HepG2 (cell line): ENCODE results near the gene TXN. TPM values are rescaled to one million over a fixed set of nuclear protein-coding genes. Genes with fewer than 3 reads are reported as not detected.
A peak's percentile ranks its signal among the peaks of the same experiment; 100 is the strongest.

Source experiments
- ATAC-seq: fragments of 200-7000 bp; cut with Tn5 transposase; 3 replicates; pipeline ENCODE4 v1.9.1; 2020; ENCODE audit warnings: mild to moderate bottlenecking, moderate library complexity
- BruUV-seq: library from RNA; stranded (reverse); fragments of 400-500 nt; replicated peaks from 2 replicates; lab custom pipeline; 2021; lab: Mats Ljungman, UMichigan
- CTCF ChIA-PET: fragments of 300-600 bp; formaldehyde crosslinking; extraction: SDS; loops from one replicate; lab custom pipeline; 2021; ENCODE audit warnings: low total read pairs, inconsistent platforms, low intra/inter-chr PET ratio; lab: Yijun Ruan, JAX
- POLR2A ChIA-PET: fragments of 350-600 bp; sonication (Branson Sonifier 250); formaldehyde crosslinking; loops from one replicate; lab custom pipeline; 2020; ENCODE audit warnings: antibody characterized with exemption, inconsistent platforms; lab: Yijun Ruan, JAX
- DNase-seq: peaks from one replicate; pipeline ENCODE4 v3.0.0-alpha.2; 2015; ENCODE audit warnings: low spot score
- FAIRE-seq: peaks from 3 replicates; lab custom pipeline; 2011; peaks lifted over from hg19 to GRCh38; lab: Jason Lieb, UNC
- H2AFZ ChIP-seq: one replicate; pipeline ENCODE4 v1.6.1; 2011; ENCODE audit warnings: low read length, inconsistent platforms
- H3K27ac ChIP-seq: fragments of 300-600 bp; 3 replicates; pipeline ENCODE4 v1.8.0; 2011; ENCODE audit warnings: mixed run types, mild to moderate bottlenecking, mixed read lengths, low read length, inconsistent platforms; ENCODE audit not compliant: insufficient read depth; ENCODE audit errors: extremely low read length
- H3K27me3 ChIP-seq, 2 experiments: fragments of 200-600 bp in 1 of 2; 2 replicates in 1 of 2; 3 replicates in 1 of 2; pipeline versions ENCODE4 v1.6.0 to v1.8.0; 2011; ENCODE audit warnings: low read length in 2 of 2, mild to moderate bottlenecking in 2 of 2, moderate library complexity in 2 of 2, inconsistent platforms in 1 of 2; ENCODE audit not compliant: insufficient read depth in 2 of 2, control insufficient read depth in 1 of 2
- H3K36me3 ChIP-seq, 2 experiments: fragments of 200-600 bp in 1 of 2; replicated peaks in 1 of 2; 2 replicates in 1 of 2; 3 replicates in 1 of 2; pipeline versions ENCODE4 v1.5.1 to v1.8.0; 2011; ENCODE audit warnings: low read length in 2 of 2, inconsistent platforms in 1 of 2; ENCODE audit not compliant: insufficient read depth in 2 of 2, control insufficient read depth in 1 of 2
- H3K4me1 ChIP-seq: 2 replicates; pipeline ENCODE4 v1.5.1; 2012; ENCODE audit warnings: low read length, inconsistent platforms; ENCODE audit not compliant: insufficient read depth
- H3K4me2 ChIP-seq: 2 replicates; pipeline ENCODE4 v1.6.0; 2011; ENCODE audit warnings: low read depth, low read length, inconsistent platforms
- H3K4me3 ChIP-seq, 3 experiments: fragments of 200-600 bp in 1 of 3; sonication (generic), shearing (Covaris generic) in 1 of 3; replicated peaks in 1 of 3; 2 replicates each; pipeline ENCODE4 v1.5.1; 2011 to 2016; ENCODE audit warnings: low read length in 3 of 3, inconsistent platforms in 2 of 3, low read depth in 2 of 3, mild to moderate bottlenecking in 2 of 3, control low read depth in 1 of 3, mixed read lengths in 1 of 3; ENCODE audit not compliant: insufficient read depth in 1 of 3
- H3K79me2 ChIP-seq: one replicate; pipeline ENCODE4 v1.6.1; 2011; ENCODE audit warnings: low read length, inconsistent platforms; ENCODE audit not compliant: insufficient read depth
- H3K9ac ChIP-seq: 2 replicates; pipeline ENCODE4 v1.6.0; 2011; ENCODE audit warnings: mild to moderate bottlenecking, low read depth, low read length, inconsistent platforms; ENCODE audit not compliant: insufficient read depth
- H3K9me3 ChIP-seq: 2 replicates; pipeline ENCODE4 v1.5.1; 2012; ENCODE audit warnings: mild to moderate bottlenecking, low read length
- H4K20me1 ChIP-seq: 2 replicates; pipeline ENCODE4 v1.6.0; 2011; ENCODE audit warnings: inconsistent platforms, mild to moderate bottlenecking, low read length, moderate library complexity; ENCODE audit not compliant: insufficient read depth
- ARNTL ChIP-seq: sonication (generic); formaldehyde crosslinking; IDR thresholded peaks from 2 replicates; pipeline ENCODE4 v1.4.0; 2020; ENCODE audit warnings: mild to moderate bottlenecking, missing genetic modification reagents
- CENPX ChIP-seq: sonication (generic); formaldehyde crosslinking; IDR thresholded peaks from 2 replicates; pipeline ENCODE4 v1.9.0; 2021; ENCODE audit warnings: mild to moderate bottlenecking, missing genetic modification reagents, moderate library complexity
- DR1 ChIP-seq: sonication (generic); formaldehyde crosslinking; IDR thresholded peaks from 2 replicates; pipeline ENCODE4 v1.8.0; 2021; ENCODE audit warnings: mild to moderate bottlenecking, missing genetic modification reagents, inconsistent platforms
- ERF ChIP-seq: IDR thresholded peaks from 2 replicates; pipeline ENCODE4 v1.6.1; 2018; ENCODE audit warnings: missing biosample characterization, missing genetic modification reagents
- GTF2F1 ChIP-seq: fragments of 150-350 bp; IDR thresholded peaks from 2 replicates; pipeline ENCODE4 v1.6.1; 2014; ENCODE audit warnings: low read length
- NFYB ChIP-seq: sonication (generic); formaldehyde crosslinking; IDR thresholded peaks from 2 replicates; pipeline ENCODE4 v1.4.0; 2020; ENCODE audit warnings: missing genetic modification reagents
- NPAS2 ChIP-seq: sonication (generic); formaldehyde crosslinking; IDR thresholded peaks from 2 replicates; pipeline ENCODE4 v1.8.0; 2022; ENCODE audit warnings: mild to moderate bottlenecking, missing genetic modification reagents, borderline replicate concordance
- PBX2 ChIP-seq: IDR thresholded peaks from 2 replicates; pipeline ENCODE4 v1.6.1; 2016; ENCODE audit warnings: control low read depth
- ZMAT3 ChIP-seq: sonication (generic); formaldehyde crosslinking; conservative IDR thresholded peaks from 2 replicates; pipeline ENCODE4 v1.7.0; 2021; ENCODE audit warnings: missing genetic modification reagents
- ZNF460 ChIP-seq: sonication (generic); formaldehyde crosslinking; IDR thresholded peaks from 2 replicates; pipeline ENCODE4 v1.5.1; 2020; ENCODE audit warnings: missing genetic modification reagents, mild to moderate bottlenecking, borderline replicate concordance
- ZNF577 ChIP-seq: sonication (generic); formaldehyde crosslinking; IDR thresholded peaks from 2 replicates; pipeline ENCODE4 v1.4.0; 2020; ENCODE audit warnings: mild to moderate bottlenecking, low read depth, missing genetic modification reagents, borderline replicate concordance
- ZNF724P ChIP-seq: sonication (generic); formaldehyde crosslinking; IDR thresholded peaks from 2 replicates; pipeline ENCODE4 v1.8.0; 2022; ENCODE audit warnings: missing genetic modification reagents, borderline replicate concordance
- WGBS: methylation state at CpG from one replicate; pipeline ENCODE4 v1.1.6; 2017; ENCODE audit warnings: low lambda C conversion rate; 5-methylcytosine and 5-hydroxymethylcytosine counted together
- in situ Hi-C: cut with HindIII; loops from 2 replicates; pipeline ENCODE4 v1.10.0; 2017; ENCODE audit warnings: low pct_unique_long_range_greater_than_20kb; ENCODE audit not compliant: extremely low pct_ligation_motif_present
- intact Hi-C: fragments of 100-400 bp; cut with micrococcal nuclease; formaldehyde crosslinking; loops from one replicate; pipeline ENCODE4 v1.10.0; 2022; ENCODE audit not compliant: unreplicated experiment
- polyA plus RNA-seq, 8 experiments: library from polyadenylated mRNA; depleted of rRNA in 3 of 8; stranded (reverse) in 7 of 8; unstranded in 1 of 8; fragments of >200 nt; fragmentation: Illumina TruSeq in 4 of 8; extraction: Trizol in 4 of 8; gene quantifications; 2 replicates each; pipeline versions ENCODE4 v1.2.1 to v1.2.3, GENCODE V29; 2011 to 2016; ENCODE audit warnings: low read depth in 4 of 8, missing spikeins in 1 of 8, mixed read lengths in 1 of 8; ENCODE audit not compliant: insufficient read depth in 1 of 8
- total RNA-seq, 5 experiments: library from RNA; depleted of rRNA; stranded (reverse); fragments of >200 nt; fragmentation: Illumina TruSeq; extraction: Trizol; gene quantifications; 2 replicates each; pipeline ENCODE4 v1.2.3, GENCODE V29; 2016; ENCODE audit warnings: low read depth in 1 of 5
- TF ChIP-seq, protein P1 (sequence below): sonication (generic); formaldehyde crosslinking; IDR thresholded peaks from 2 replicates; pipeline ENCODE4 v1.8.1; 2022; ENCODE audit warnings: mild to moderate bottlenecking, missing genetic modification reagents
- TF ChIP-seq, protein P2 (sequence below): sonication (generic); formaldehyde crosslinking; conservative IDR thresholded peaks from 2 replicates; pipeline ENCODE4 v1.4.0; 2020; ENCODE audit warnings: missing genetic modification reagents
- TF ChIP-seq, protein P3 (sequence below): sonication (generic); formaldehyde crosslinking; IDR thresholded peaks from 2 replicates; pipeline ENCODE4 v1.5.0; 2020; ENCODE audit warnings: missing genetic modification reagents

The TXN gene
- total and polyA plus RNA-seq, 2 of the 13 experiments (the other 11 are each of a cell fraction or from before 2014, with no cell fraction given): 364 to 470 TPM

DNA sequence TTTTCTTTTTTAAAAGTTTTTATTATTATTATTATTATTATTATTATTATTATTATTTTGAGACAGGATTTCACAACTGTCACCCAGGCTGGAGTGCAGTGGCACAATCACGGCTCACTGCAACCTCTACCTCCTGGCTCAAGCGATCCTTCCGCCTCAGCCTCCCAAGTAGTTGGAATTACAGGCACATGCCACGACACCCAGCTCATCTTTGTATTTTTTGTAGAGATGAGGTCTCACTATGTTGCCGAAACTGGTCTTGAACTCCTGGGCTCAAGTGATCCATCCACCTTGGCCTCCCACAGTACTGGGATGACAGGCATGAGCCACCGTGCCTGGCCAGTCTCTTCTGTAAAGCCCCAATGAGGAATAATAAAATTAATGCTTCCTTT lies 31.0 kb upstream of the TXN start:
- no peak overlapping the region for H3K9ac ChIP-seq
- H3K9me3 ChIP-seq: no peaks in the 10 kb centered on the region
- no peak overlapping the region for H3K4me2 ChIP-seq
- no peaks in the 10 kb centered on the region for H3K79me2 ChIP-seq
- no peak for DNase-seq
- H3K4me3 ChIP-seq: no peak overlapping the region
- no TSS peak for BruUV-seq
- no peaks in the 10 kb centered on the region for H3K27me3 ChIP-seq
- H4K20me1 ChIP-seq: no peaks in the 10 kb centered on the region
- no peak for ATAC-seq
- in situ Hi-C loops: no loop called here
- no peak overlapping the region for H2AFZ ChIP-seq
- intact Hi-C loops: no loop called here
- FAIRE-seq: no peak
- ChIA-PET POLR2A (no interaction called here), CTCF (no interaction called here)
- TF ChIP-seq, protein P1, sequence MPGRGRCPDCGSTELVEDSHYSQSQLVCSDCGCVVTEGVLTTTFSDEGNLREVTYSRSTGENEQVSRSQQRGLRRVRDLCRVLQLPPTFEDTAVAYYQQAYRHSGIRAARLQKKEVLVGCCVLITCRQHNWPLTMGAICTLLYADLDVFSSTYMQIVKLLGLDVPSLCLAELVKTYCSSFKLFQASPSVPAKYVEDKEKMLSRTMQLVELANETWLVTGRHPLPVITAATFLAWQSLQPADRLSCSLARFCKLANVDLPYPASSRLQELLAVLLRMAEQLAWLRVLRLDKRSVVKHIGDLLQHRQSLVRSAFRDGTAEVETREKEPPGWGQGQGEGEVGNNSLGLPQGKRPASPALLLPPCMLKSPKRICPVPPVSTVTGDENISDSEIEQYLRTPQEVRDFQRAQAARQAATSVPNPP (CRISPR knock-in tag): no peak
- no peak for TF ChIP-seq NFYB (CRISPR knock-in tag)
- no peak for TF ChIP-seq DR1 (CRISPR knock-in tag)
- WGBS: 91% methylated on average over 6 of the region's 6 CpGs
- H3K27ac ChIP-seq: no peak overlapping the region
- peaks cover 22% of the 10 kb centered on the region for H3K4me1 ChIP-seq
- H3K36me3 ChIP-seq: no peaks in the 10 kb centered on the region

GRCh38 chr9:110284211-110284844 lies 28.0 kb upstream of the TXN start:
- Histone ChIP-seq H3K27ac (no peak overlapping the region), H3K9ac (no peak overlapping the region), H3K9me3 (no peaks in the 10 kb centered on the region), H3K27me3 (no peaks in the 10 kb centered on the region), H3K36me3 (no peaks in the 10 kb centered on the region), H2AFZ (no peak overlapping the region), H3K4me3 (no peak overlapping the region), H3K79me2 (no peaks in the 10 kb centered on the region), H3K4me2 (peak overlapping the region; percentile 65; the same call in 1 of the 2 replicates), H4K20me1 (no peaks in the 10 kb centered on the region), H3K4me1 (peaks cover 52% of the 10 kb centered on the region)
- FAIRE-seq: no peak
- ATAC-seq: no peak
- POLR2A ChIA-PET: no interaction called here
- intact Hi-C loops (no loop called here), in situ Hi-C loops (no loop called here)
- DNase-seq: no peak
- 48% methylated on average over 6 of the region's 6 CpGs for WGBS
- BruUV-seq: no TSS peak
- CTCF ChIA-PET: no interaction called here
- TF ChIP-seq CENPX (CRISPR knock-in tag): no peak
- no peak for TF ChIP-seq ERF (CRISPR knock-in tag)
- TF ChIP-seq GTF2F1: no peak
- TF ChIP-seq ARNTL: no peak
- no peak for TF ChIP-seq ZMAT3 (CRISPR knock-in tag)
- no peak for TF ChIP-seq ZNF577
- TF ChIP-seq, protein P2, sequence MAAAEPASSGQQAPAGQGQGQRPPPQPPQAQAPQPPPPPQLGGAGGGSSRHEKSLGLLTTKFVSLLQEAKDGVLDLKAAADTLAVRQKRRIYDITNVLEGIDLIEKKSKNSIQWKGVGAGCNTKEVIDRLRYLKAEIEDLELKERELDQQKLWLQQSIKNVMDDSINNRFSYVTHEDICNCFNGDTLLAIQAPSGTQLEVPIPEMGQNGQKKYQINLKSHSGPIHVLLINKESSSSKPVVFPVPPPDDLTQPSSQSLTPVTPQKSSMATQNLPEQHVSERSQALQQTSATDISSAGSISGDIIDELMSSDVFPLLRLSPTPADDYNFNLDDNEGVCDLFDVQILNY (CRISPR knock-in tag): no peak
- TF ChIP-seq ZNF724P (CRISPR knock-in tag): no peak
- TF ChIP-seq ZNF460 (CRISPR knock-in tag): no peak
- no peak for TF ChIP-seq PBX2 (CRISPR knock-in tag)
- TF ChIP-seq NPAS2 (CRISPR knock-in tag): no peak
- TF ChIP-seq, protein P3, sequence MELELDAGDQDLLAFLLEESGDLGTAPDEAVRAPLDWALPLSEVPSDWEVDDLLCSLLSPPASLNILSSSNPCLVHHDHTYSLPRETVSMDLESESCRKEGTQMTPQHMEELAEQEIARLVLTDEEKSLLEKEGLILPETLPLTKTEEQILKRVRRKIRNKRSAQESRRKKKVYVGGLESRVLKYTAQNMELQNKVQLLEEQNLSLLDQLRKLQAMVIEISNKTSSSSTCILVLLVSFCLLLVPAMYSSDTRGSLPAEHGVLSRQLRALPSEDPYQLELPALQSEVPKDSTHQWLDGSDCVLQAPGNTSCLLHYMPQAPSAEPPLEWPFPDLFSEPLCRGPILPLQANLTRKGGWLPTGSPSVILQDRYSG (CRISPR knock-in tag): no peak
